Measurements from ENCODE around the gene CHRNB2. TPM values are rescaled to one million over a fixed set of nuclear protein-coding genes. Genes with fewer than 3 reads are reported as not detected.

The CHRNB2 gene
- total RNA-seq, 2 donors from 2014 or later = 0.52 to 7.6 TPM

- intact Hi-C loops (cut with DNase I) = no loop called here
- TF ChIP-seq POLR2A (IDR thresholded peaks at IDR 0.05) = no peak
- TF ChIP-seq CTCF (IDR thresholded peaks at IDR 0.05) = no peak
- 59 to 67% methylated on average over 10 of the region's 10 CpGs for WGBS, 2 donors
Observed at GRCh38 chr1:154611150-154611862, 43.7 kb downstream of the CHRNB2 start.

GRCh38 chr1:154614247-154614646 is 46.7 kb downstream of the CHRNB2 start:
- intact Hi-C loops (cut with DNase I) = no loop called here
- peaks cover 3% of the 10 kb centered on the region for H3K4me1 ChIP-seq
- no peak overlapping the region for H3K27ac ChIP-seq
- H3K36me3 ChIP-seq (replicated peaks in 1 of 2; ENCODE audit: insufficient read depth in 1 of 2, low read depth in 2 of 2) = no peaks in the 10 kb centered on the region
- 98 to 99% methylated on average over 4 of the region's 4 CpGs for WGBS, 2 donors
- no peak for ATAC-seq
- no peak for TF ChIP-seq POLR2A (IDR thresholded peaks at IDR 0.05)
- TF ChIP-seq CTCF (IDR thresholded peaks at IDR 0.05) = no peak
- H3K9me3 ChIP-seq = no peaks in the 10 kb centered on the region
- H3K27me3 ChIP-seq = no peaks in the 10 kb centered on the region
- DNase-seq = no peak
- H3K4me3 ChIP-seq = no peak overlapping the region

More at GRCh38 chr1:154611150-154611862, 43.7 kb downstream of the CHRNB2 start:
- H3K36me3 ChIP-seq (replicated peaks in 1 of 2; ENCODE audit: insufficient read depth in 1 of 2, low read depth in 2 of 2) = no peaks in the 10 kb centered on the region
- no peak overlapping the region for H3K27ac ChIP-seq
- no peak for DNase-seq
- ATAC-seq = no peak
- H3K4me3 ChIP-seq = no peak overlapping the region
- peaks cover 19% of the 10 kb centered on the region for H3K4me1 ChIP-seq
- H3K9me3 ChIP-seq = no peaks in the 10 kb centered on the region
- no peaks in the 10 kb centered on the region for H3K27me3 ChIP-seq

- Histone ChIP-seq H3K9me3 (no peaks in the 10 kb centered on the region), H3K36me3 (replicated peaks in 1 of 2; ENCODE audit: insufficient read depth in 1 of 2, low read depth in 2 of 2) (no peaks in the 10 kb centered on the region), H3K4me1 (no peaks in the 10 kb centered on the region), H3K4me3 (no peak overlapping the region), H3K27me3 (no peaks in the 10 kb centered on the region), H3K27ac (no peak overlapping the region)
- no peak for TF ChIP-seq CTCF (IDR thresholded peaks at IDR 0.05)
- no peak for TF ChIP-seq POLR2A (IDR thresholded peaks at IDR 0.05)
- 80 to 83% methylated on average over 6 of the region's 6 CpGs for WGBS, 2 donors
- DNase-seq = no peak
- no peak for ATAC-seq
- intact Hi-C loops (cut with DNase I) = no loop called here
Observed at GRCh38 chr1:154614901-154615300, 47.3 kb downstream of the CHRNB2 start.

GRCh38 chr1:154615411-154615810 is 47.8 kb downstream of the CHRNB2 start:
- H3K27ac ChIP-seq = no peak overlapping the region
- DNase-seq = no peak
- H3K4me3 ChIP-seq = no peak overlapping the region
- no peaks in the 10 kb centered on the region for H3K36me3 ChIP-seq (replicated peaks in 1 of 2; ENCODE audit: insufficient read depth in 1 of 2, low read depth in 2 of 2)
- intact Hi-C loops (cut with DNase I) = no loop called here
- WGBS, 2 donors = 95 to 96% methylated on average over 4 of the region's 4 CpGs
- no peaks in the 10 kb centered on the region for H3K4me1 ChIP-seq
- no peaks in the 10 kb centered on the region for H3K27me3 ChIP-seq
- TF ChIP-seq POLR2A (IDR thresholded peaks at IDR 0.05) (no peak), CTCF (IDR thresholded peaks at IDR 0.05) (no peak)
- no peaks in the 10 kb centered on the region for H3K9me3 ChIP-seq
- no peak for ATAC-seq
